Measurements from ENCODE around the gene SURF4.

Gene SURF4

DNA sequence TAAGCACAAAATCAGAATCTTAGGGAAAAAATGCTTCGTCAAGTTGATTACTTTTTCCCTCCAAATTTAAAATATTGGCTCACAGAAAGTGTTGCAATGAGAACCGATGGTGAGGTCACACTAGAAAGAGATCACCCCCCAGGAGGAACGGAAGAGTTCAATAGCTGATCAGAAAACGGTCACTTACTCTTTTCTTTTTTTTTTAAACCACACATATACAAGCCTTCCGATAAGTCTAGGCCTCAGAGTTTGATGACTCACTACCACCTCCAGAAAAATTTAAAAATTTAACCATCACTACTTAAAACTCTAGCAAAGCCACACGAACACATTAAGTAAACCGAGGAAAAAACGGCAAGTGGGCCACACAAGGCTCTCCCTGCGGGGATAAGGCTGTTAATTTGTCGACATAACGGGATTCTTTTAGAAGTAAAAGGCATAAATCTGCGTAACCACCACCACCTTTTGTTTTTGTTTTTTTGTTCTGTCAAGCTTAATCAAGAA, 1.2 kb downstream of the SURF4 start:
- DNase-seq (ENCODE audit: low spot score) = peak; percentile 81

DNA sequence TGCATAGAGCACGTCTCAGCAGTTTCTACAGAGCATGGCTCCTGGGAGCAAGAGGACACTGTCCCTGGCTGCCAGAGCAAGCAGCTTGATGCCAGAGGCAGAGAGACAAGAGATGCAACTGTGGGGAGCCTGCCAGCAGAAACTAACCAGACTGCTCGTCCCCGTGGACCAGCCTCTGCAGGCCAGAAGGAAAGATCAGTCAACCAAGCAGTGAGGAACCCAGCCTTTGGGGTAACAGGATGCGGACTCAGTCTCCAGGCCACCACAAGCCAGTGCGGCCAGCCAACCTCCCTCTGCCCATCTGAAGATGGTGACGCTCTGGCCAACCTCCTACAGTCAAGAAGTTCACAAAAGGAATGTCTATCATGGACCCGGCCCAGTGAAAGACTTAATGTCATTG, 3.7 kb downstream of the SURF4 start:
- DNase-seq (ENCODE audit: low spot score) = no peak

DNA sequence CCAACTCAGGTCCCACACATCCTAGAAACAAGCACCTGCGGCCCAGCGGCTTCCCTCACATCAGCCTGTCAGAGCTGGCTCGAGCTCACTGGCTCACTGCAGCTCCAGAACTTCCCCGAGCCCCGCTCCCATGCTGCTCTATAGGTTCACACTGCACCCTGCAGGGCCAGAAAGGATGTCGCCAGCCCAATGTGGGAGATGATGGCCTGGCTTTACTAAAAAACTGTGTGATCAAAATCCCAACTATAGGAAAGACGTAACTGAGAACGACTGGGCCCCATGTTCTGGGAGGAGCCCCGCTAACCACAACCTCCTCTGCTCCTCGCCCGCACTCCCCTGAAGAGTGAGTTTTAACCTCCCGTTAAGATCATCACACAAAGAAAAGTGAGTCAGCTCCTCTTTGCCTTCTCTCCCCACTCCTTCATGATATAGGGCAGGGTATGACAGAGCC, 4.6 kb downstream of the SURF4 start:
- no peak for DNase-seq (ENCODE audit: low spot score)

DNA sequence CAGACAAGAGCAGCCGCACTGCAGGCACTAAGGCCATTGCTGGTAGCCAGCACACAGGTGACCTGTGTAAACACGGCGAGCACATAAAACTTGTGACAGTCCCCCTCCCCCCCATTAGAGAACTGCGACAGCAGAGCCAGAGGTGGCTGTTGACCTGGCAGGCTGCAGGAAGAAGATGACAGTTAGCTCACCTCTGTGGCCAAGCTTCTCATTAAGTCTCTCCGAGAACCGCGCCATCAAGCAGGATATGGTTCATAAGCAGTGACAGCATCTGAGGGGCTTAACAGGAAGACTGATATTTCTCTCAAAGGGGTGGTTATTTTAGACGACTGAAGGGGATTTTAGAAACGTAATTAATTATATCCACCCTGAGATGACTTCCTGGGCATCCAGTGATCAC, 5.2 kb downstream of the SURF4 start:
- no peak for DNase-seq (ENCODE audit: low spot score)

DNA sequence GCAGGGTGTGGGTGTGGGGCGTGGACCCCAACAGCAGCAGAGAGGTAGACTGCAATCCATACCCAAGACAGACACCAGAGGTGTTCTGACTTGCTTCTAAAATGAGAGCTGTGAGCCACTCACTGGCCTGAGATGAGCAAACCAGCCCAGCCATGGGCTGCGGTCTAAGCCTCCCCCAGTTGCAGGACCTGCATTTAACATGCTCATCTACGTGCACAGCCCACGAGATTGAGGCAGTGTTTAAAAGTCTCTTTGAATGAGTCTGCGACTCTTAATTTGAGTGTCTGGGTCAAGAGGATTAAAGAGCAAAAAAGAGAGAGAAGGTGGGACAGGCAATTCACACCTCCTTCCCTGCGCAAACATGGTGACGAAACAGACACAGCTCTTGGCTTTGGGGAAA, 5.9 kb downstream of the SURF4 start:
- no peak for DNase-seq (ENCODE audit: low spot score)

DNA sequence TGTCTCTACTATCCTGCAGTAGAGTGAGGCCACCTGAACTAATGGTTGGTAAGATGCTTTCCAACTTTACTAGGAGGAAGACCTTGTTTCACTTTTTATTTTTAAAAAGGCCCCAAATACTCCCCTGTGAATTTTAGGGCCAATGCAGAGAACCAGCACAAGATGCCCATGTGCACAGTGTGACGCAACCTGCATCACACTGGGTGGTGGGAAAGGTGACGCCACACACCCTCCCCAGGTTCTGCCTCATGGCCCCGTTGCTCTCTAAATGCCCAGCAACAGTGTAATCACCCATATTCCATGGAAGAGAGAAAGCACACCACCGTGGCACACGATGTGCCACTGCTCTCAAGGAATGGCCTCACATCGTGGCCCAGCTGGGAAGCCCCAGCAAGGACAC, 6.4 kb downstream of the SURF4 start:
- no peak for DNase-seq (ENCODE audit: low spot score)

DNA sequence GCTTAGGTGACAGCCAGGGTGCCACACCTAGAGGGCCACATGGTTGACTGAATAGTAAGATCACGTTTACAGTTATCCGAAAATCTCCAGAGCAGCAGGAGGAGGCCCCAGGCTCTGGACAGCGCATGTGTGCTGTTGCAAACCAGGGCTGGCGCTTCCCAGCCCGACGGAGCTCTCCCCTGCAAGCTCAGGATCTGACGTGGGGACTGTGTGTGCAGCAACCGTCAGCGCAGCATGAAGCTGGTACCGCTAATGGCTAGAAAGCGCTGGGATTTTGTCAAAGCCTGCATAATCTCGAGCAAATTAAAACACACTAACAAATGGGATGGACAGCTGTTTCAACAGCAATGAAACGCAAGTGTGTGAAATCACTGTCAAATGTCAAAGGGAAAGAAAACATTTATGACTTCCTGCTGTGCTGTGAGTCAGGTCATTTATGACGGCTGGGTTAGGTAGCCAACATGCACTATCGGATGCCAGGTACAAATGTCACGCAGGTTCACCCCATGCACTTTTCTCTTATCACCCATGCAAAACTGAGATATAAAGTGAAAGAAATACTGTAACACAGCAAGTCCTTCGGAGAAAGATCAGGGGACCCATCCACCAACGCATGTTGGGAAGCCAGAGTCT, 7.5 kb downstream of the SURF4 start:
- no peak for DNase-seq (ENCODE audit: low spot score)

DNA sequence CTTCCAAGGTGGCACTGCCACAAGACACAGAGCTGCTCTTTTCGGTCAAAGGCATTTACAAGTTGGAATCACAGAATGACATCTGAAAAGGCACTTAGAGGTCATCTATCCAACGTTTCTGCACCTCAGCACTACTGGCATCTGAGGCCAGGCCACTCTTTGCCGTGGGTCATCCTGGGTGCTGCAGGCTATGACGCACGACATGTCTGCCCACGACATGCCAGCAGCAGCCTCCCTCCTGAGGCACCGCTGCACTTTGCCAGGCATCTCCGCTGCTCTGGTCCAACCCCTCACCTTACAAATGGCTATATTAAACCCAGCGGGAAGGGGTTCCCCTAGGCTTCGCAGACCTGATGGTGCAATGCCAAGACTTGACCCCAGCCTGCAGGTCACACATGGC, 8.1 kb downstream of the SURF4 start:
- no peak for DNase-seq (ENCODE audit: low spot score)

DNA sequence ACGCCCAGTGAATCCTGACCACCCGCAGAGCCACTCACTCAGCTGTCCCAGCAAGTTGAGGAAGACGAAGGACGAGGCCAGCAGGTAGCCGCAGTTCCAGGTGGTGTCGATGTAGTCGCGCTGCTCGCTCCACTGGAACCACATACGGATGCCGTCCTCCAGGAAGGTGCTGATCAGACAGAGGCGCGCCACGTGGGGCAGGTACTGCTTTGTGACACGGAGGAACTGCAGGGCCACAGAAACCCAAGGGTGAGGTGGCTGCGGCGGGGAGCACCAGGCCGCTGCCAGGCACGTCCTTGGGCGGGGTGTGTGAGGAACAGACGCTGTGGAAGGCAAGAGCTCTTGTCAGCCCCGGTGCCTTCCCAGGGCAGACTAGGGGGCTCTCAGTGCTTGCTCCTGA, 8.6 kb downstream of the SURF4 start:
- no peak for DNase-seq (ENCODE audit: low spot score)

DNA sequence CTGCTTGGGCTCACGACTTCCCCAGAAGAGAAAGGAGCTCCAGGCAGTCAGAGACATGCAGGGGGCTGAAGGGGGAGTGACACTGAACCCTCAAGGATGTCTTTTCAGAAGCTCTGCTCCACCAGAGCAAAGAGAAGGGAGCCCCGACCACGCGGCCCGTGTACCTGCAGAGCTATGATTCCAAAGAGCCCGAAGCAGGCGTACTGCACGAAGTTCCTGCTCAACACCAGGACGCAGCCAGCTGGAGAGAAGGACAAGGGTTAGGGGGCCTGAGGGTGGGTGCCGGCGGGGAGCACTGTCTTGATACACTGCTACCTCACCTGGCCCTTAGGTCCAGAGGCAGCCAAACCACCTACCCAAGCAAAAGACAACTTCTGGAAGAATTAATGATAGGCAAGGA, 9.4 kb downstream of the SURF4 start:
- DNase-seq (ENCODE audit: low spot score) = no peak

DNA sequence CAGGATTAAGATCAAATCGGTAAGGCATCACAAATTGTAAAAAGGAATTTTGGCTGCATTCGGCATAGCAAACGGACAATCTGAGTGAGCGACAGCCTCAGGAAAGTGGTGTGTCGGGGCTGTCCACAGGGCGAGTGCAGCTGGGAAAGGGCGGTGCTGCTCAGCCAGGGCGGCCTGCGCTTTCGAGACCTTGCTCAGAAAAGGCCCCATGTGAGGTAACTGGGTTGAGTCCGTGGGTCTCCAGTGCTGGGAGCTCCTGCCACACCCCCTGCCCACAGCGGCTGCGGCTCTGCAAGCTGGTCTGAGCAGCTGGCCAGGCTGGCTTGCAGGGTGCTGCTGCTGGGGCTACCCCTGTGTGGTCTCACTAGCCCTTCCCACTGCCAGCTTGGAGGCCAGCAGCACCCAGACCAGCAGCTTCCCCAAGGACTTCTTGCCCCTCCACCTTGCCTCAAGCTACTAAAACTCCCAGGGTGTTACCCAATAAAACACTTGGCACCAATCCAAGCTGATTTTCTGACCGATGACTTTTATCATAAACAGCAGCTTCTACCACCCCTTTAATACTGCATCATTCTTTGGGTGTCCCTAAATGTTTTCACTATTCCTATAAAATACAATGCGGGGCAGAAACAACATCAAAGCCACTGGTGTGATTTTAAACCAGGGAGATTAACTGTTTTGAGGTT, 13.4 kb downstream of the SURF4 start:
- DNase-seq (ENCODE audit: low spot score) = no peak

DNA sequence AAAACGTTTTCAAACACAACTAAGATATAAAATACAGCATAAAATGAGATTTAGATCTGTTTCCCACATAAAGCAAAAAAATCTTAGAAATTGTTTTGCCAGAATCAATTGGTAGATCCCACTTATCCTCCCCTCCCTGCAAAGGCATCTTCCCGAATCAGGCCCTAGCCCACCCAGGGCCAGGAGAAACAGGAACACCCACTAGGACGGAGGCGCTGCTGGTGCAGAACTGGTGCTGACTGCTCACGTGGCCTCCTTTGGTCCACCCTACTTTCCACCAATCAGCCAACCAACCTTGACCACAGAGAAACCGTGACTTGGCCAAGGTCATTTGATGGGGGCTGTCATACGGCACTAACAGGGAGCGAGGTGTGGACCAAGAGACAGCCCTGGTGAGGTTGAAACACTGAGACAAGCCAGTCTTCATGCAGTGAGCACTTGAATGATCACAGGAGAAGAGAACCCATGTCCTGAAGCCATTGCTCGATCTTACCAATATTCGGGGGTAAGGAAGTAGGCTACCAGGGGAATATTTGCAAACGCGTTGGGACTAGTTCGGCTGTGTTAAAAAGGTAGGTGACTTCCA, 14.3 kb downstream of the SURF4 start:
- DNase-seq (ENCODE audit: low spot score) = no peak

DNA sequence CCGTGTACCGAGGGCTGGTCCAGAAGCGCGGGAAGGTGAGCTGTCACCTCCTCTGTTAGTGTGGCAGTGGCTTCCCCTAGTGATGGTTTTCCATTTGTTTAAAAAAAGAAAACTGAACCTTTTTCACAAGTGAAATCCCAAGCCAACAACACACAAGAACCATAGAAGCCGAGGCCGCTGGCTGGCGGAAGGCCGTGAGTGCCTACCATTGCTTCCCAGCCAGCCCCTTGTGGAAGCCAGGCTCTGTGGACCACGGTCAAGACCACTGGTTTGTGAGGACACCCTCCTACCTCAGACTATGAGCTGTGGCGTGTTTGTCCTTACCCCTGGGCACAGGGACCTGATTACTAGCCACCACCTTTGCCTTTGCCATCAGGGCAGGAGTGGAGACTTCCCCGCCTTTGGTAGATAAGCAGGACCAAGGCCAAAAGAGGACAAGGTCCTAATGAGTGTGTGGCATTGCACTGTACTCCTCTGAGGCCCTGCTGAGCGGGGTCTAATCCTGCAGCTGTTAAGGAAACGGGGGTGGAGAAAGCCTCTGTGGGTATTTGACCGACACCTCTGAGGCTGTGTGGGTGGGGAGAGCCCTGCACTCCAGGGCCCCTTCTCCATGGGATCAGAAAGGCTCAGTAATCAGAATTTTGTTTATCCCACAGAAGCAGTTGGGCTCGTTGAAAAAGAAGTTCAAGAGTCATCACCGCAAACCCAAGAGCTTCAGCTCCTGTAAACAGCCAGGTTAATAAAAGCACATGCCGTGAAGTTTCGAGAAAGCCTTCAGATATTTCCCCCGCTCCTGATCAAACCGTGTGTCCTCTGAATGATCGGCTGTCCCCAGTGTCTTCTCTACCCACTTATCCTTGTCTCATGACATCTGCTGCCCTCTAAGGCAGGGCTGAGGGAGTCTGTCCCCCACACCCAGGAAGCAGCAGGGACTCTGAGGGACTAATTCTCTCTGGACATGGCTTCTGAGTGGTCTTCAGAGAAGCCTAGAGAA, 15.2 kb downstream of the SURF4 start:
- DNase-seq (ENCODE audit: low spot score) = no peak

DNA sequence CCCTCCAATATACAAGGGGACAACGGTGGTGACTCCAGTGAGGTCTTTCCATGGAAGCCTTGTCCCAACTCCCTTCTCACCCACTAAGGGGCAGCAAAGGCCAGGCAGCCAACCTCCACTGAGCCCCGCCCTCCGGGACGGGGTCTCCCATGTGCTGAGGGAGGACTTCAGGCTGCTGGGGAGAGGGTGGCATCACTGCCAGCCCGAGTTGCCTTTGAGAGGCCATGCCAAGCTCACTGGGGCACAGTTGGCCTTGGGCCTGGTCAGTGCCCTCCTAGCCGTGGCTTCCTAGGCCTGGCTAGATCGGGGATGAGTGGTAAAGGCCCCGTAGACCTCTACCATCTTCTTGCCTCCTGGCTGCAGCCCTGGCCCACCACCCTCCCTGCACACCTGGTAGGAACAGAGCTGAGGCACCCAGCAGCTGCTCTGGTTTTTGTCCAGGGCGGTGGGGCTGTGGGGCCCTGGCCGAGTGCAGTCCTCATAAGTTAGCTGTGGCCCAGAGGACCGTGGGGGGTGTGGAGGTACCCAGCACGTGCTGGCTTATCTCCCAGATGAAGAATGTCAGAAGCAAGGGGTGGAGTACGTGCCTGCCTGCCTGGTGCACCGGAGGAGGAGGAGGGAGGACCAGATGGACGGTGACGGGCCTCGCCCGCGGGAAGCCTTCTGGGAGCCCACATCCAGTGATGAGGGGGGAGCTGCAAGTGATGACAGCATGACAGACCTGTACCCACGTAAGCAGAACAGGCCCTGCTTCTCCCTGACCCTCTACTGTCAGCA, 16.3 kb downstream of the SURF4 start:
- DNase-seq (ENCODE audit: low spot score) = no peak

DNA sequence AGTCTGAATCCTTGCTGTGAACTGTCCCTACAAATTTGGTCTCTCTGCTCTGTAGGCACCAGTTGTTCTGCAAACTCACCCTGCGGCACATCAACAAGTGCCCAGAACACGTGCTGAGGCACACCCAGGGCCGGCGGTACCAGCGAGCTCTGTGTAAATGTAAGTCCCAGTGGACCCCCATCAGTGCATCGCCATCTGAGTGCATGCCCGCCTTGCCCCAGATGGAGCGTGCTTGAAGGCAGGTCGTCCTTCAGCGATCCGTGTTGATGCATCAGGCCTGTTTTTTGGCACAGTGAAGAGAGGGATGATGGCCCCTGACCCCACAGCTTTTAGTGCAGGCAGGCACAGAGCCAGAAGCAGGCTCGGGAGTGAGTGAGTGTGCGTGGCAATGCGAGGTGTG, 18.2 kb downstream of the SURF4 start:
- DNase-seq (ENCODE audit: low spot score) = no peak

DNA sequence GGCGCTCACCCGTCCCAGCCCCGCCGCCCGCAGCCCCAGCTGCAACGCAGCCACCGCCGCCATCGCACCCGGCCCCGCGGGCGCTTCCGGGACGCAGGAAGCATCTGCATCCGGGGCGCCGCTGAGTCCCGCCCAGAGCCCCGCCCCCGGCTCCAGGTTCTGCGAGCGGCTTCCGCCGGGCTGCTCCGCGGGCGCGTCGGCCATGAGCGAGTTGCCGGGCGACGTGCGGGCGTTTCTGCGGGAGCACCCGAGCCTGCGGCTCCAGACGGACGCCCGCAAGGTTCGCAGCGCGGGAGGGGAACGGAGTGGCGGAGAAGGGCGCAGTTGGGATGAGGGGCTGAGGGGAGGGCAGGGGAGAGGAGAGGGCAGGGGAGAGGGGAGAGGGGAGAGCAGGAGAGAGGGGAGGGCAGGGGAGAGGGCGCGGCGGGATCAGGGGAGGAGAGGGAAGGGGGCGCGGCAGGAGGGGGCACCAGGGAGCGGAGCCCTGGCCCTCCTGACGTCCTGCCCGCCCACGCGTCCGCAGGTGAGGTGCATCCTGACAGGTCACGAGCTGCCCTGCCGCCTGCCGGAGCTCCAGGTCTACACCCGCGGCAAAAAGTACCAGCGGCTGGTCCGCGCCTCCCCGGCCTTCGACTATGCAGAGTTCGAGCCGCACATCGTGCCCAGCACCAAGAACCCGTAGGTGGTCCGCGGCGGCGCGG, 19.3 kb downstream of the SURF4 start, which contains the start of the genes SURF1 and SURF2:
SURF1 (minus strand) TSS at position 97 of the 701 bp plus-strand sequence; CDS start at position 63, 34 bp downstream.
SURF2 (plus strand) TSS at position 160 of the 701 bp plus-strand sequence; CDS start at position 203, 43 bp downstream.
- peak; percentile 92 for DNase-seq (ENCODE audit: low spot score)

DNA sequence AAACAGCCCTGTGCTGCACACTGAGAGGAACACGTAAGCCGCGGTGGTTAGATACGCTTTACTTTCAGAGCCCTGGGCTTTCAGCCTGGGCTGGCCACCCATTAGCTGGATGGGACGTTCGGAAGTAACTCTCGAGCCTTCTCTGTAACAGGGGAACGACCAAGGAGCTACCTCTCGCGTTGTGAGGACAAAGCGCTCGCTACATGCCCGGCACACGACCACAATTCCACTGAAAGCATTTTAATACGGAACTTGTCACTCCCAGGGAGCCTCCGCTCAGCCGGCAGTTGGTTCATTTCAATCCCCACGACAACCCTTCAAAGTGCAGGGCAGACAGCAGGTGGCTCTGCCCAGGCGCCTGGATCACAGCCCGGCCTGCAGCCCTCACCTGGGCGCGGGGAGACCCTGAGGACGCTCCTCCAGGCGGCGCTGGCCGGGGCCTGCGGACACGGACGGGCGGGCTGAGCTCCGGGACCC, 19.9 kb downstream of the SURF4 start:
- peak; percentile 76 for DNase-seq (ENCODE audit: low spot score)

DNA sequence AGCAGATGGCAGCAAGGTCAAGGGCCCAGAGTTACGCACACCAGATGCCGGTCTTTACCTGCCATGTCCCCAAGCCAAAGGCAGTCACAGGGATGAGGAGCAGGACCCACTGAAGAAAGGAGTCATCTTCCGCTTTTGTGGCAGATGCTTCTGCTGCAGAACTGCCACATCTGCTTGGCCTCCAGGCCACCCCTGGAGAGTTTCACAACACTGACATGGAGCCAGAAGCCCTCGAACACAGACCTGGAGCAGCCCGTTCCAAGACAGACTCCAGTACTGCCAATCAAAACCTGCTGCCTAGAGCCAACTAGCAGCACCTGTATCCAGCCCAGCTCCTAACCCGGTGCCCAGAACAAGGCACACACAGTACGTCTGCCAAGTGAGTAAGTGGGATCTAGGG, 21.1 kb downstream of the SURF4 start:
- DNase-seq (ENCODE audit: low spot score) = no peak

DNA sequence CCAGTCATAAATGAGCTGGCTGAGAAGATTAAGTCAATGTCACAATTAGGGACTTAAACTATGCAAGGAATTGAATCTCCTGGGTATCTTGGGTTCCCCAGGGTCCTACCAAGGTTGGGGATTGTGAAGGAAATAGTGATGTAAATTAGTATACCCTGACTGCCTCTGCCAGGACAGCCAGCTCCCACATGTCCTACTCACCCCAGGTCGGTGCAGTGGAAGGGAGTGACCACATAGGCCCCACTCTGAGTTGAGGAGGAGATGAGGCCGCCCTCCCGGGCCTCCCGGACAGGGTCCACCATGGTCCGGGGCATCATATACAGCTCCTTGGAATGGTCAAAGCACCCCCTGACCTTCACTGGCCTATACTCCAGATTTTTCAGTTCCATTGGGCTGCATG, 22.3 kb downstream of the SURF4 start:
- no peak for DNase-seq (ENCODE audit: low spot score)

DNA sequence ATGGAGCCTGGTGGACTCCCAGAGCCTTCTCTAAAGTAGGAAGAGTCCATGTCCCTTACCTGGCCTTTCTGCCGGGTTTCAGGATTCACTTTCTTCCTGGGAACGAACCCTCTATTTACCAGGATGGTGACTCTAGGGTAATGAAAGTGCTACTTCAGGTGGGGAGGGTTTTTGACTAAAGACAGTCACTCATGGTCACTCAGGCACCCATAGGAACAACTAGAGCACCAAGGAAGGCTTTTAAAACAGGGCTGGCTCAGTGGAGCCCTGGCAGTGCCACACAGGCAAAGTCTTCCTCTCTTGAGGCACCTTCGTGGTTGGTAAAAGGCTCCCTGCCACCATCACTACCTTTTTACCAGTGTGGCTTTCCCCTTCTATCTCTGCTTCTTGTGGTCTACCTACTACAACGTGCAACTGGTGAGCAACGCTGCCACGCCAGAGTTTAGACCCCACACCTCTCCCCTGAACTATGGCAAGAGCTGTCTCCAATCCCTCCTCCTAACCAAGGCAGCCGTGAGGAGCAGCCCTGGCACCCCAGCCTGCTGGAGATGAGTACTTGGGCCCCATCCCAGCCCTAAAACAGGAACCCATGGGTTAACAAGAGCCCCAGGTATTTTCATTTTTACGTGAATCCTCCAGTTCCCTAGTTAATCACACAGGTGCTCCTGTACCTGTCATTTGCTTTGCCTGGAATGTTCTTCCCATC, 23.1 kb downstream of the SURF4 start:
- DNase-seq (ENCODE audit: low spot score) = no peak

Measured in RKO (cell line).